HG02763 (cell line): ENCODE results near the gene NBPF15.
"Not testable (repeated sequence)": the region's sequence is repeated elsewhere in the genome, so short reads cannot be mapped to it uniquely, and the experiment has no call there.

Experiments used
- ATAC-seq: cut with Tn5 transposase; IDR thresholded peaks from one replicate; pipeline ENCODE4 v1.9.1; 2021; ENCODE audit warnings: mild to moderate bottlenecking, moderate library complexity; ENCODE audit not compliant: unreplicated experiment

NBPF15 gene, protein sequence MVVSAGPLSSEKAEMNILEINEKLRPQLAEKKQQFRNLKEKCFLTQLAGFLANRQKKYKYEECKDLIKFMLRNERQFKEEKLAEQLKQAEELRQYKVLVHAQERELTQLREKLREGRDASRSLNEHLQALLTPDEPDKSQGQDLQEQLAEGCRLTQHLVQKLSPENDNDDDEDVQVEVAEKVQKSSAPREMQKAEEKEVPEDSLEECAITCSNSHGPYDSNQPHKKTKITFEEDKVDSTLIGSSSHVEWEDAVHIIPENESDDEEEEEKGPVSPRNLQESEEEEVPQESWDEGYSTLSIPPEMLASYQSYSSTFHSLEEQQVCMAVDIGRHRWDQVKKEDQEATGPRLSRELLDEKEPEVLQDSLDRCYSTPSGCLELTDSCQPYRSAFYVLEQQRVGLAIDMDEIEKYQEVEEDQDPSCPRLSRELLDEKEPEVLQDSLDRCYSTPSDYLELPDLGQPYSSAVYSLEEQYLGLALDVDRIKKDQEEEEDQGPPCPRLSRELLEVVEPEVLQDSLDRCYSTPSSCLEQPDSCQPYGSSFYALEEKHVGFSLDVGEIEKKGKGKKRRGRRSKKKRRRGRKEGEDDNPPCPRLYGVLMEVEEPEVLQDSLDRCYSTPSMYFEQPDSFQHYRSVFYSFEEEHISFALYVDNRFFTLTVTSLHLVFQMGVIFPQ

DNA sequence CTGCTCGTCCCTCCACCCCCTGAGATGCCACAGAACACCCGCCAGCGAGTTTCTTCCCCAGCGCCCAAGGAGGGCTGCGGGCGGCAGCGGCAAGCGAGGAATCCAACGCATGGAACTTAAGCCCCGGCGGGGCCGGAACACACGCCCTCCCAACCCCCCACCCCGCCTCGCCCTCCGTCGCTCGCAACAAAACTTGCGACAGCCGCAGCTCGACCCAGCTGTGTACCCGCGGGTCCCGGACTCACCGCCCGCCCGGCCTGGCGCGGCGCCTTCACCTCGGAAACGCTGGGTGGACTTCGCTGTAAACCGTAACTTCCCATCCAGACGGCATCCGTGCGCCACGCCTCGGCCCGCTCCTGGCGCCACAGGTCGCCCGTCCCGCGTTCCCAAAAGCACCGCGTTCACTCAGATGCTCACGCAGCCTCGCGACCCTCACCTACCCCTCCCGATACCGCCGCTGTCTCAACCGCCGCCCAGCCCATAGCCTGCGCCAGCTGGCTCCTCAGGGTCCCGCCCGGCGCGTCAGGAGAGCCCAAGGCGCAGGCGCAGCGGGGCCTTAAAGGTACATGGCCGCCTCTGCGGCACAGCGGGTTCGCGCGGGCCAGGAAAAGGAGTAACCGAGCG, at the start of gene NBPF15:
TSS of gene NBPF15 (minus strand) at position 534 of the 624 bp plus-strand sequence. CDS start 21,666 bp downstream, outside the sequence.
- ATAC-seq, result peak; percentile 94

DNA sequence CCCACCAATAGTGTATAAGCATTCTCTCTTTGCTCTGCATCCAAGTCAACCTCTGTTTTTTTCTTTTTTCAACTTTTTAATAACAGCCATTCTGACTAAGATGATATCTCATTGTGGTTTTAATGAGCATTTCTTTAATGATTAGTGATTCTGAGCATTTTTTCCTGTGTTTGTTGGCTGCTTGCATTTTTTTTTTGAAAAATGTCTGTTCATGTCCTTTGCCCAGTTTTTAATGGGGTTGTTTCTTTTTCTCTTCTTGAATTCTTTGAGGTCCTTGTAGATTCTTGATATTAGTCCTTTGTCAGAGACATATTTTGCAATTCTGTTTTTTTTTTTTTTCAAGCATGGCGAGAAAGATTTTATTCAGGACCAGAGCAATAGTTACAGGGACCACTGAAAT, 35.0 kb upstream of the NBPF15 start:
- not testable (repeated sequence) for ATAC-seq

DNA sequence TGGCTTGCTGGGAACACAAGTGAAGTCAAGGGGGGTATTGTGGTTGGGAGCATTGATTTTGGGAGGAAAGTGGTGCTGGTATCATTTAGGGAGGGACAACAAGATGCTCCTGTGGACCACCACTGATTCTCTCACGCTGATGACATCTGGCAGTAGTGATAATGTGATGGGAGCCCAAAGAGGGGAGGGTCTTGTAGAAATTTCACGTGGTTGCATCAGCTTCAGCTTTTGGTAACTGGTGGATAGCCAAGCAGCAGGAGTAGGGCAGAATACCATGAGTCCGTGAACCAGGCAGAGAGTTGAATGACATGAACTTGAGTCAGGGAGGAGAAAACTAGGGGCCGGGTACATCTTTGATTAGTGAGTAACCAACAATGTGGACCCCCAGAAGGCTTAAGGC, 32.7 kb upstream of the NBPF15 start:
- ATAC-seq, result not testable (repeated sequence)

DNA sequence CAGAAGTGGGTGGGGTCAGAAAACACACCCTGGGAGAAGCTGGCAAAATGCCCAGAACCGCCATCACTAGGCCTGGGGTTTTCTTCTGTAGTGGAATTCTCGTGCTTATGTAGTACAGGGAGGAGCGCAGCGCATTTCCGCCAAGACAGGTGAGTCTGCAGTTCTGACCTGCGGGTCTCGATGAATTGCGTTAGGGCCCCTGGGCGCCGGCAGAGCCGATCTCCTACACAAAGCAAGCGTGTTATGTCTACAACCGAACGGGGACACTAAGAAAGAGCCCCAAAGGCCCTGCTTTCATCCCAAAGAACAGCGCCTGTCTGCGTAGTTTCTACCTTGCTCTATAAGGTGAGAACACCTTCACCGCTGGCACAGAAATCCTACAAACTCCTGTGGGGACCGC, 28.9 kb upstream of the NBPF15 start:
- ATAC-seq, result not testable (repeated sequence)

DNA sequence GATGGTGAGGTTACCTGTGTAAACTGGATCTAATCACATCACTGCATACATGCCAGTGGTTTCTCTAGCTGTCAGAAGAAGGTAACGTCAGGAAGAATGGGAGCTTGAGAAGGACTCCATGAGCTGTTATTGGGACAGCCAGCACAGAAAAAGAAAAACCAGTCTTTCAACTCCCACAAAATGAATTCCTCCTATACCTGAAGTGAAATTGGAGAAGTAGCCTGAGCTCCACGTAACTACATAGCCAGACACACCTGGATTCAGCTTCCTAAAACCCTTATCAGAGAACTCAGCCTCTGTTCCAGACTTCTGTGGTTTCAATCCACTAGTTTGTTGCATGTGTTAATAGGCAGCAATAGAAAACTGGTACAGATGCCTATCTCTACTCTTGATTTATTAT, 25.5 kb upstream of the NBPF15 start:
- ATAC-seq, result not testable (repeated sequence)

DNA sequence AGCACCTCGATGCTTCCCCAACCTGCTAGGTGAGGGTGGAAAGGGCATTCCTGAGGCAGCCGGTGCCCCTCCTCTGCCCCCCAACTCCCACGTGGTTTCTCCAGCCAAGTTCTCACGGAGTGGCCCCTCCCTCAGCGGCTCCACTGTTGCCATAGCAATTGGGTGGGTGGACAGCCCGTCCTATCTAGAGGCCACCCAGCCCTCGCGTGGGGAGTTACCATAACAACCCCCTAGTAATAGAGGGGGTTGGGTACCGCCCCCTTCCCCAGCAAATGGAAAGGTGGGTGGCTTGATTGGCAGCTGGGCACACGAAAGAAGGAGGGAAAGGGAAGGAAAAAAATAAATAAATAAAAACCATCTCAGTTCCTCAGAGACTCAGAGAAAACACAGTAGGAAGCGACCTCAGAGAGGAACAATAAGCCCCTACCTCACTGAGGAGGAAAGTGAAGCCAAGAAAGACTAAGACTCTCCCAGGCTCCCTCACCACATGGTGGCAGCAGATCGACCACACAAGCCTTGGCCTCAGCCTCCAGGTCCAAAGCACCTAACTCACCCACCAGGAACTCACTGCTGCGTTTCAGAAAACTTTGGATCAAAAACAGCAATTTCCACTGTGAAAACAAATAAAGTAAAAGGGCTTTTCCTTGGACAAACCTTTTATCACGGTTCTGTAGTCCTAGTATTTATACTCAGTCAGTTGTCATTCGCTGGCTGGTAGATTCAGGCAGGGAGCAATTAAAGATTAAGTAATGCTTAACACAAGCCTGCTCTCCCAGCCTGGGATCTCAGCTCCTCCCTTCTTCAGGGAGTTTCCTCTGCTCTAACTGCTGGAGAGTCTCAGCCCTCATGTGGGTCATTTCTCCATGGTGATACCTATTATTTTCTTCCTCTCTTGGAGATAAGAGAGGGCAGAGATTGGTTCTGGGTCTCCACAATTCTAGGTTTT, 23.9 kb upstream of the NBPF15 start:
- not testable (repeated sequence) for ATAC-seq

DNA sequence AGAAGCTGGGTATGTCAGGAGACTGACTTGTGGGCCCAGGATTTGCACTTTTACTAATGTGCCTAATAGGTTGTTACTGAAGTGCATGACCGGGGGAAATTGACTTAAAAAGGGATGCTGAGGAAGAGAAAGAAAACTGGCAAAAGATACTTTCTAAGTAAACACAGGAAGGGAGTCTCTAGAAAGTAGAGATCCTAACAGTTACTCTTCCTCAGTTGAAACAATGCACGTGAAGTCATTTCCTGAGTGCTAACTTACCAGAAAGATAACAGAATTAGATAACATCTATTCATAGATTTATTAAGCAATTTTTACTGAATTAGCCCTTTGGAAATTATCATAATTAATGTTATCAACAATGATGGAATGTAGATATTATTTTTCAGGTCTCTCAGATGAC, 12.4 kb upstream of the NBPF15 start:
- ATAC-seq, result not testable (repeated sequence)

DNA sequence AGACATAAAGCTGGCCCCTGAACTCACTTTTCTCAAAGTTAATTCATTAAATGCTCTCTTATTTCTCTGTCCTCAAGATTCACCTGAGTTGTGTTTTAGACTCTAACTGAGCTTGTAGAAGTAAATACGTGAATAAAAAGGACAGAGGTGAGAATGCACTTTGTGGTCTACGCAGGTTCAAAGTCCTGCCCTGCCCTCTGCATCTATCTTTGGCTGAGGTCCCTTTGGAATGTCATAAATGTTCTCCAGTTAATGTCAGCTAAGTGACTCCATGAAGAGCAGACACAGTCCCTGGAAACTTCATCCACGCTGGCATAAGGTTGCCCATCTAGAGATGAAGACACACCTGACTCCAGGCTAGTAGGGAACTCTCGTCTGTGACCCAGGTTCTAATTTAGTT, 10.0 kb upstream of the NBPF15 start:
- ATAC-seq, result not testable (repeated sequence)

DNA sequence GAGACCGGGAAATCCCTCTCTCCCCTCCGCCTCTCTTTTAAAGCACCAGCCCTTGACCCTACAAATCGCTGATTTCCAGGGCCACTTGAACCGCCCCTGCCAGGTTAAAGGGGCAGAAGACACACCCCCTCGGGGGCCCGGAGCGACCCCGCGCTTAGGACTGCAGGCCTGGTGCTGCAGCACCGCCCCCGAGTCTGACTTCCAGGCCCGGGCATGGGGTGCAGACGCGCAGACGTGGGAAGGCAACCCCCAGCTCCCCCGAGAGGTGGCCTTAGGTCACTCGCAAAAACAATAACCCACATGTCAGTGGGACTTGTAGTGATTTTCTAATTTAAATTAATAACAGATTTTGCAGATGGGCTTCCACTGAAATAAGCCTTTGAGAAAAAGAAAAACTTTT, 309 bp upstream of the NBPF15 start:
- peak; percentile 13 for ATAC-seq

DNA sequence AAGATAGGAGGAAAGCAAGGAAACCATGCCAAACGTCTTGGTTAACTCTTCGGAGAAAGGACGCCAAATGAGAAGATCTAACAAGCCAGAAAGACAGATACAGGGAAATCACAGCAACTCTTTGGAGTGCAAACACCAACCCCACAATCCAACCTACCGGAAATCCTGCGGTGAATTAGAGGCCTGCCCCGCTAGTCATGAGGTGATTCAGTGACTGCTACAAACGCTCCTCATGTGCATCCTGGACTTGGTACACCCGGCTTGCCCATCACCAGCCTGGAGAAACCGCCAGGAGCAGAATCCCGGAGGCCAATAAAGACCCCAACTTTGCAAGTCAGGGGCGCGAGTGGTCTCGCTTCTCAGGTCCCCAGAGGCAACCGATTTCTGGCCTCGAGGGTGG, 783 bp downstream of the NBPF15 start:
- ATAC-seq, result not testable (repeated sequence)

DNA sequence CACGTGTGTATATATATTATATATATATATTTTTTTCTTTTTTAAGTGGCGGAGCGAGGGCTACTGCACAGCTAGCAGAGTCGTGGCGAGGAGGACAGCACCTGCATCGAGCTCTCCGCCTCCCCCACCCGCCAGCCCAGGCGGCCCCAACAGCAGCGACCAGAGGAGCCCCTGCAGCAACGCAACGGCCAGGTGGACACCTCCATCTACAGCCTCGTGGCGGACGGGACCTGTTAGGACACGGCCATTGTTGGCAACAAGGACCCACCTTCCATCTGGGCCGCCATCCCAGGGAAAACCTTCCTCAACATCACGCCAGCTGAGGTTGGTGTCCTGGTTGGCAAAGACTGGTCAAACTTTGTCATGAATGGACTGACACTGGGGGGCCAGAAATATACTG, 19.1 kb downstream of the NBPF15 start:
- ATAC-seq, result not testable (repeated sequence)

DNA sequence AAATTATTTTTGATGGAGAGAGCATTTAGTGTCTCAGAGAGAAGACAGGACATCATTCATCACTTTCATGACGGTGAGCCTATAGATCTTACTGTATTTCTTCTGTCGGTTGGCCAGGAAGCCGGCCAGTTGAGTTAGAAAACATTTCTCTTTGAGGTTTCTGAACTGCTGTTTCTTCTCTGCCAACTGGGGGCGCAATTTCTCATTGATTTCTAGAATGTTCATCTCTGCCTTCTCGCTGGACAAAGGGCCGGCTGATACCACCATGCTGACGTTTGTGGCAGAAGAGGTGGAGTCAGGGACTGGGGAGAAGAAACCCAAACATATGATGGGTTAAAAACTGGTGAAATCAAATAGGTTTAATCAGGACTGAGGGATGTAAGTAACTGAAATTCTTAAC, 21.7 kb downstream of the NBPF15 start:
- ATAC-seq, result not testable (repeated sequence)

DNA sequence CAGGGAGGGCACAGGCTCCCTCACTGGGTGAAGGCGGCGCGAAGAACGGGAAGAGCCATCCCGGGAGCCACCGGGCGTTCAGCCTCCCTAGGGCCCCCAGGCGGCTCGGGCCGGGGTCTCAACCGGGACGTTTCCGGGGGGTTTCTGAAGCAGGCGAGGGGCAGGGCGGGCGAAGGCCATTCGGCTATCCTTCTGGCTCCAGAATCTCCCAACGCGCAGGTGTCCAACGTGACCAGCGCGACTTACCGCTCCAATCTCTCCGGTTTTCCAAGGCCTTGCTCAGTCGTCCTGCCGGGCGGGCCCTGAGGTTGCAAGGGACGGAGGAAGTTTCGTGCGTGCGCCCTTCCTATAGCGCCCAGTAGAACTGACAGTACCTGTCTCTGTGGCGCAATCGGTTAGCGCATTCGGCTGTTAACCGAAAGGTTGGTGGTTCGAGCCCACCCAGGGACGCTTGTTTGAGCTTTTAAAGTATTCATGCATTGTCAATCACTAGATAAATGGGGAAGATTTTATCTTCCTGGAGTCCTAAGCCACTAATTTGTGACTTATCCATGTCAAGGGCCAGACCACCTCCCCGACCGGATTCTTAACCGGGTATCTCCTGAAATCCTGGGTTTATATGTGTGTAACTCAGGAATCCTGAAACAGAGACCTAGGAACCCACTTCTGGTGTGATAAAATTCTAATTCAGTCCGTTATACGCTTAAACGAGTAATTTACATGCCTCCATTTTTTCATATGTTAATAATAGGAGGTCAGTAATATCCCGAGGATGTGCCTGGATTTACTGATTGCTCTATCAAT, 42.4 kb downstream of the NBPF15 start:
- ATAC-seq, result not testable (repeated sequence)

DNA sequence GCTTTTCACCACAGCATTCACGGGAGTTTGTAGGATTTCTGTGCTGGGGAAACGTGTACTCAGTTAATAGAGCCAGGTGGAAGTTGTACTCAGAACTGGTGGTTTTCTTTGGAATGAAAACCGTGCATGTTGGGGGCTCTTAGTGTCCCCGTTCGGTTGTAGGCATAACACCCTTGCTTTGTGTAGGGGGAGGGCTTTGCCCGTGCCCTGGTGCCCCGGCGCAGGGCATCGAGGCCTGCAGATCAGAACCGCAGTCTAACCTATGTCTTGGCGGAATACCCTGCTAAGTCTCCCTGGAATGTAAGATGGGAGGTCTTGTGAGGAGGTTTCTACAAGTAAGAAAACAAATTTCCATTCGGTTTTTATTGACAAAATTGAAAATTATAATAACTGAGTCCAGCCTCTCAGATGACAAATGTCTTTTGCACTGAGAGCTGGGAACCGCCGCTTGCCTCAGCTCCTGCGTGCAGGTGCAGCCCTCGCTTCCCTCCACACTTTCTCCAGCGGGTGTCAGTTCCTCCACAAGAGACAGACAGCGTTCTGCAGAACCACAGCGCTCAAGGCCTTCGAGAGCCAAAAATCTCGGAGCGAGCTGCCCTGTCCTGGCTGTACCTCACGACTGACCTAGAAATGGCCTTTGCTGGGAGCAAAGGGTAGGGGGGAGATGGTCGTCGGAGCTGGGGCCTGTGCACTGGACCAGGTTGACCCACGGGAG, 47.9 kb downstream of the NBPF15 start:
- not testable (repeated sequence) for ATAC-seq

DNA sequence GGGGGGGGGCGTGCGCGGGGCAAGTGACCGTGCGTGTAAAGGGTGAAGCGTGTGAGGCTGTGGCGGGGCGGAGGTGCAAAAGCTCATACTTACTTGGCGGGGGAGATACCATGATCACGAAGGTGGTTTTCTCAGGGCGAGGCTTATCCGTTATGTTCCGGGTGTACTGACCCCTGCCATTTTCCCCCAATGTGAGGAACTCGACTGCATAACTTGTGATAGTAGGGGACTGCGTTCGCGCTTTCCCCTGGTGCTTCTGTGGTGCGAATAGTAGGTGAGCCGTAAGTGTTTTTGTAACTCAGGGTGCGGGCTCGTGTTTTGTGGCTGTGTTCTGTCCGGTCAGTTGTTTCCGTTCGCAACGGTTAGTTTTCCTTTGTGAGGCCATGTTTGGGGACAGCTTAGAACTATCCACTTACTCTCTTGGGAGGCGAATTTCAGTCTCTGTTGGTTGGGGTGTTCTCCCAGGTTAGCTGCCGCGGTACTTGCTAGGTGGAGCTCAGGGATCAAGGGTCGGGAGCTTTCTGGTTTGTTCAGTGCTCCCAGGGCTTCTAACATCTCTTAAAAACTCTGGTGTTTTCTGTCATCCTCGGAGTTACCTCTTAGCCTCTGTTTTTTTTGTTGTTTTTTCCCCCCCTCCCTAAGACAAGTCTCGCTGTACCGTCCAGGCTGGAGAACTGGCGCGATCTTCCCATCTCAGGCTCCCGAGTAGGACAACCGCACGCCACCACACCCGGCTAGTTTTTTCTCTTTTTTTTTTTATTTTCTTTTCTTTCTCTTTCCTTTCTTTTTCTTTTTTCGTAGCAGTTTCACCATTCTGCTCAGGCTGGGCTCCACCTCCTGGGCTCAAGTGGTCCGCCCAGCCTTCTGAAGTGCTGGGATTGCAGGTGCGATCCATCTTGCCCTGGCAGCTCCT, 48.7 kb downstream of the NBPF15 start:
- ATAC-seq, result peak; percentile 64

DNA sequence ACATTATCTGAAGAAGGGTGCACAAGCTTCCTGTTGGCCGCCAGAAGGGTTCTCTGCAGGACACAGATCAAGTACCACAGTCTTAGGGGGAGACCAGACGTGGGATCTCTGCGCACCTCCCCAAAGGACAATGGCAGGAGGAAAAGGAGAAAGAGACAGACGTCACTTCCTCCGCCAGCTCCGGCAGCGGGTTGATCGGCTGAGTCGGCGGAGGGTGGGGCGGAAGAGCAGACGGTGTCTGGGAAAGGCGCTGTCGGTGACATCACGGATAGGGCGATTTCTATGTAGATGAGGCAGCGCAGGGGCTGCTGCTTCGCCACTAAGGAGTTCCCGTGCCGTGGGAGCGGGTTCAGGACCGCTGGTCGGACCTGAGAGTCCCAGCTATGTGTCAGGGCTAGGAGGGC, 49.4 kb downstream of the NBPF15 start:
- ATAC-seq, result peak; percentile 73

DNA sequence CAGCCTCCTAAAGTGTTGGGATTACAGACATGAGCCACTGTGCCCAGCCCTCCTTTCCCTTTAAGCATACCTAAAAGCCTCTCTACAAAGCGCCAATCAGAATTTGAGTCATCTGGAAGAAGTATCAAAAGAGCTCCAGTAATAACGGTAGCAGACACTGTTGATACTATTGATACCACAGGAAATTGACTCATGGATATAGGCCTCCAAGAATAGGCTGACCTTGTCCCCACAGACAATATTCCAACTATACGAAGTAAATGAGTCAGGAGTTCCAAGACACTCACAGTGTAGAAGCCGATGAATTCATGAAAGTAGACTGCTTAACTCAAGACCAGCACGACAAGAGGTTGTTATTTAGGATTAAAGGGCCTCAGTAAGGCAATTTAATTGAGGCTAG, 58.7 kb downstream of the NBPF15 start:
- not testable (repeated sequence) for ATAC-seq

DNA sequence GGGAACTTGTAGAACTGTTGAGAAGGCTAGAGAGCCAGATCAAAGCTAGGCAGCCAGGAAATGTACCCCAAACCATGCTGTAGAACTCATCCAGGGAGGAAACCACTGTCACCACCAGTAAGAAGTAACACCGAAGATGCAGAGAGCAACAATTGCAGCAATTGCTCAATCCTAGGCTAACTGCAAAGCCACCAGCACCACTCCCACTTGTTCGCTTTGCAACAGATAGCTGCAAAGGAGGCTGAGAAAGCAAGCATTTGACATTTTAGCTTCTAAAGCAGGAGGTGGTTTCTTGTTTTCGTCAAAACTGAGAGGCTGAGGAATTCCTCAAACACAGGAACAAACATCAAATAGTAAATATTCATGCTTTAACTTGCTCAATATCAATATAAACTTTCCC, 89.8 kb downstream of the NBPF15 start:
- ATAC-seq, result not testable (repeated sequence)
